GM18526 (cell line): ENCODE data around the gene WDFY4.

Source experiments
- POLR2A ChIP-seq: IDR thresholded peaks from 3 replicates; pipeline ENCODE4 v1.6.1; 2011; ENCODE audit not compliant: insufficient read length; ENCODE audit errors: extremely low read depth

Gene WDFY4, protein sequence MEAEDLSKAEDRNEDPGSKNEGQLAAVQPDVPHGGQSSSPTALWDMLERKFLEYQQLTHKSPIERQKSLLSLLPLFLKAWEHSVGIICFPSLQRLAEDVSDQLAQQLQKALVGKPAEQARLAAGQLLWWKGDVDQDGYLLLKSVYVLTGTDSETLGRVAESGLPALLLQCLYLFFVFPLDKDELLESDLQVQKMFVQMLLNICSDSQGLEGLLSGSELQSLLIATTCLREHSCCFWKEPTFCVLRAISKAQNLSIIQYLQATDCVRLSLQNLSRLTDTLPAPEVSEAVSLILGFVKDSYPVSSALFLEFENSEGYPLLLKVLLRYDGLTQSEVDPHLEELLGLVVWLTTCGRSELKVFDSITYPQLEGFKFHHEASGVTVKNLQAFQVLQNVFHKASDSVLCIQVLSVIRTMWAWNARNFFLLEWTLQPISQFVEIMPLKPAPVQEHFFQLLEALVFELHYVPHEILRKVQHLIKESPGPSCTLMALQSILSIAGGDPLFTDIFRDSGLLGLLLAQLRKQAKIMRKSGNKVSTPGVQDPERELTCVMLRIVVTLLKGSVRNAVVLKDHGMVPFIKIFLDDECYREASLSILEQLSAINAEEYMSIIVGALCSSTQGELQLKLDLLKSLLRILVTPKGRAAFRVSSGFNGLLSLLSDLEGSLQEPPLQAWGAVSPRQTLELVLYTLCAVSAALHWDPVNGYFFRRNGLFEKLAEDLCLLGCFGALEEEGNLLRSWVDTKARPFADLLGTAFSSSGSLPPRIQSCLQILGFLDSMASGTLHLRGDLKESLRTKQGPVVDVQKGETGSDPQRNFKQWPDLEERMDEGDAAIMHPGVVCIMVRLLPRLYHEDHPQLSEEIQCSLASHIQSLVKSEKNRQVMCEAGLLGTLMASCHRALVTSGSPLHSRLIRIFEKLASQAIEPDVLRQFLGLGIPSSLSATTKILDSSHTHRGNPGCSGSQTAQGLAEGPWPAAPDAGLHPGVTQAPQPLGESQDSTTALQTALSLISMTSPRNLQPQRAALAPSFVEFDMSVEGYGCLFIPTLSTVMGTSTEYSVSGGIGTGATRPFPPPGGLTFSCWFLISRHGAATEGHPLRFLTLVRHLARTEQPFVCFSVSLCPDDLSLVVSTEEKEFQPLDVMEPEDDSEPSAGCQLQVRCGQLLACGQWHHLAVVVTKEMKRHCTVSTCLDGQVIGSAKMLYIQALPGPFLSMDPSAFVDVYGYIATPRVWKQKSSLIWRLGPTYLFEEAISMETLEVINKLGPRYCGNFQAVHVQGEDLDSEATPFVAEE (N-terminal part only)

DNA sequence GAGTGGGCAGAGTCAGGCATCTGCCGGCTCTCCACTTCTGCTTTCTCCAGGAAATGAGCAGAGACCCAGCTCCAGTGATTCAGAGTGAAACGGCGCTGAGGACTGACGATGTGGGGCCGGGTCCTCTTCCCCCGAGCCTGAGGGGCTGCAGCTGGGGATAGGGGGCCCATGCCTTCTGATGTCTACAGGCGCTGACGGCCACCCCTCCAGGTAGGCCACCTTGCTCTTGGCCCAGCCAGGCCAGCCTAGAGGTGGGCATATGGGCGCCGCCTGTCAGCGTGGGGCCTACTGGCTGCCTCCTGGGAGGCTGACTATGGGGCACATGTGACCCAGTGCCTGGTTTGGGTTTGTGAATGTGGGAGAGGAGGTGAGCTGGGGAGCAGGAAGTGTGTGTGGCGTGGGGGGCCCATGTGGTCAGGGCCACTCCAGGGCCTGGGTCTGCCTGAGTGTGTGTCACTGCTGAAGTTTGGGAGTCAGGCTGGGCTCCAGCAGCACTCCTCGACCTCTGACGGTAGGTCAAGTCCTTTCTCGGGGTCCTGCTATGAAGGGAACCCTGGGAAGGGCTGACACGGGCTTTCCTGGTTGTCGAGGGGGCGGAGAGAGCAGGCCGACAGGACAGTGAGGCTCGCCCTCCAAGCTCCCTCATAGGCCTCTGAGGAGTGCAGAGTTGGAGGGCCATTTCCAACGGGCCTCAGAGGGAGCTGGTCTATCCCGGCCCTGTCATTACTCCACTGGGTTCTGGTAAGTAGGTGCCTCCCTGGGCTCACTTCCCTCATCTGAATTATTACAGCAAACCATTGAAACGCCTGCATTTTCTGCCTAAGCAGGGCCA, at the start of gene WDFY4:
Gene WDFY4, plus strand, starts transcription at position 82 of the 832 bp plus-strand sequence. CDS start 24,860 bp downstream, outside the sequence.
- TF ChIP-seq POLR2A: peak; percentile 60

DNA sequence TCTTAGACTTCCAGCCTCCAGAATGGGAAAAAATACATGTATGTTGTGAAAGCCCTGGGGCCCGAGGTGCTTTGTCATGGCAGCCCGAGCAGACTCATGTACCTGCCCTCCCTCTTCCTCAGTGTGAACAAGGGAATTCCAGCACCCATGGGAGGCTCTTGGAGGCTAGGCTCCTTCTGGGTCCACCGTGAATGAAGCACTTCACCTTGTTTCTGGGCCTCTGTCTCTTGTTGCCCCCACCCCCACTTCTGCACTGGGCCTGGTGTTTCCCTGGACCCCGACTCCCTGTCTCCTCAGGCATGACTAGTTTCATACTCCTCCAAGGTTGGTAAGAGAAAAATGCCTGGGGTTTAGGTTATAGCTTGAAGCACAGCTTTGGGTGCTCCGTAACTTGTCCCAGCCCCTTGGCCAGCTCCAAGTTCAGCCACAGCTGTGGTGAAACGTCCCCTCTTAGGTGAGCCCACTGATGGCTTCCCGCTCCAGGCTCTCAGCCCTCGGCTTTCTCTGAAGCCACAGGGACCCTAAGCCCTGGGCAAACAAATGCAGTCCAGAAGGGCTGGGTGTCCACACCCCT, 49.6 kb upstream of the WDFY4 start:
- TF ChIP-seq POLR2A: no peak

DNA sequence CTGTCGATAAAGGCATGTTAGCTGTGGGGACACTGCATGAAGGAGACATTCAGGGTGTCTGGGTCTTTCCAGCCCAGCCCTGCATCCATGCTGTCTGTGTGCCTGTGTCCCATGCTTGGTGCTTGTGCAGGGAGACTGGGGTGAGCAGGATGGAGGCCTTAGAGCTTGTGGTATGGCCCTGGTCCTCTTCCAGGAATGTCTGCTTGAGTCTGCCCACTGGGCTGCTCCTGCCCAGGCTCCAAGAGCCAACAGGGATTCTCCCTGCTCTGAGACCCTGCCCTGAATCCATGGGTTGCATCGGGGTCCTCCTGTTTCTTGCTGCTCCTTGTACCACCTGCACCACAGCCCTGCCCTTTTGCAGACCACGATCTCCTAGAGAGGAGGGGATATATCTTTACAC, 48.4 kb upstream of the WDFY4 start:
- TF ChIP-seq POLR2A: no peak

GRCh38 chr10:48636901-48637300, 47.8 kb upstream of the WDFY4 start:
- TF ChIP-seq POLR2A: no peak

GRCh38 chr10:48638158-48638557, 46.5 kb upstream of the WDFY4 start:
- TF ChIP-seq POLR2A: no peak

DNA sequence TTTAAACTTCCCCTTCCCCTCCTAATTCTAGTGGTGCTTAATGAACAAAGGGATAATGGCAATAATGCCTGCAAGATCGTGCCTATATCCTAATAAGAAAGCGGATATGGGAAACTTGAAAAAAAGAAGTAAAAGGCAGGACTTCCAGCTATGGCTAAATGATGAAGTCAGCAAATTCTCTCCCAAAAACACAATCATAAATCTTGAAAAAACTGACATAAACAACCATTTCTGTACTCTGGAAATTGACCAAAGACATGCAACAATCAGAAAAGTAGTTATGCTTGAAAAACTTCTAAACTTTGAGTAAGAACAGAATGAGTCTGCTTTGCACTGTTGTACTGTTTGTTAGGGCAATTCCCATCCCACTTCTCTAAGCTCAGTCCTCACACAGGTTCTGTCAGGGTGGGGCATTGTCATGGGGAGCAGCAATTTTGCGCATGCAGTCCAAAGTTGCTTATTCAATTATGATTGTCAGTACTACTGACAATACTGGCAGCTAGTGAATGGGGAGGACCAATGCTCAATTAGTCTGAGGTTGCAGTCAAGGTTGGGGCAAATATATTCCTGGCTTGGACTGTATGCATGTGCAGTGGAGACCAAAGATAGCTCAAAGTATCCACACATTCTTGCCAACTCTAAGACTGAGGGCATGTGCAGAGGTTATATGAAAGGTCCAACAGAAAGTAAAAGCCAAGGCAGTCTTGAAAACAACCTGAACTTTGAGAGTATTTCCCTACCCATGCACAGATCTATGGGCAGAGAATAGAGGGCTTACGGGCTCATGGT, 45.7 kb upstream of the WDFY4 start:
- no peak for TF ChIP-seq POLR2A

DNA sequence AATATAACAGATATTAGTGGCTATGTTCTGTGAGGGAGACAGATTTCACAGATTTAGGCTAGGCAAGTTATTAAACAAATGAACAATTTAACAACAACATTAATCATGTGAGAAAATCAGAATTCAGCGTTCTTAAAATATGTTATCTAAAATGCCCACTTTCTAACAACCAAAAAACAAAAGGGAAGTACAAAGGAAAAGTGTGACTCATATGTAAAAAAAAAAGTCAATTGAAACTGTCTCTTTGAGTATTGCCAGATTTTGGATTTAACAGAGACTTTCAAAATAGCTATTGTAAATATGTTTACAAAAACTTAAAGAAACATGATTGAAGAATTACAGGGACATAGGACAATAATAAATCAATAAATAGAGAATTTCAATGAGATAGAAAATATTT, 45.0 kb upstream of the WDFY4 start:
- no peak for TF ChIP-seq POLR2A

DNA sequence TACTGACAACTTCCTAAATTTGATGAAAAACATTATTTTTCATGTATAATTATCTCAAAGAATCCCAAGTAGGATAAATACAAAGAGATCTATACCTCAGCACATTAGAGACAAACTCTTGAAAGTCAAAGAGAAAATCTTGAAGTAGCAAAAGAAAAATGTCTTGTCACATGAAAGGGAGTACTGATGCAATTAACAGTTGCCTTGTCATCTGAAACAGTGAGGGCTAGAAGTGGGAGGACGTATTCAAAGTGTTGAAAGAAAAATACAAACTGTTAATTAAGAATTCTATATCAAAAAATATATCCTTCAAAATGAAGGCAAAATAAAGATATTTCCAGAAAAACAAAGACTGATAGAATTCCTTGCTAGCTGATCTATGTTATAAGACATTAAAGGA, 44.3 kb upstream of the WDFY4 start:
- TF ChIP-seq POLR2A: no peak

DNA sequence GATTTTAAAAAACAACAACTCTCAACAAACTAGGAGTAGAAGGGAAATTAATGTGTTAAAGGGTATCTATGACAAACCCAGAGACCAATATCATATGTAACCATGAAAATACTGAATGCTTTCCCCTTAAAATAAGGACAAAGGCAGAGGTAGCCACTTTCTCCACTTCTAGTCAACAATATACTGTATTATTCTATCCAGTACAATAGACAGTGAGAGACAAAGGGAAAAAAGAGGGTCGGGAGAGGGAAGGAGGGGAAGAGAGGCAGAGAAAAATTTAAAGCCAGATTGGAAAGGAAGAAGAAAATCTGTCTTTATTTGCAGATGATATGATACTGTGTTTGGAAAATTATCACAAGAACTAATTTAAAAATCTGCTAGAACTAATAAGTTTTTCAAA, 39.1 kb upstream of the WDFY4 start:
- no peak for TF ChIP-seq POLR2A

DNA sequence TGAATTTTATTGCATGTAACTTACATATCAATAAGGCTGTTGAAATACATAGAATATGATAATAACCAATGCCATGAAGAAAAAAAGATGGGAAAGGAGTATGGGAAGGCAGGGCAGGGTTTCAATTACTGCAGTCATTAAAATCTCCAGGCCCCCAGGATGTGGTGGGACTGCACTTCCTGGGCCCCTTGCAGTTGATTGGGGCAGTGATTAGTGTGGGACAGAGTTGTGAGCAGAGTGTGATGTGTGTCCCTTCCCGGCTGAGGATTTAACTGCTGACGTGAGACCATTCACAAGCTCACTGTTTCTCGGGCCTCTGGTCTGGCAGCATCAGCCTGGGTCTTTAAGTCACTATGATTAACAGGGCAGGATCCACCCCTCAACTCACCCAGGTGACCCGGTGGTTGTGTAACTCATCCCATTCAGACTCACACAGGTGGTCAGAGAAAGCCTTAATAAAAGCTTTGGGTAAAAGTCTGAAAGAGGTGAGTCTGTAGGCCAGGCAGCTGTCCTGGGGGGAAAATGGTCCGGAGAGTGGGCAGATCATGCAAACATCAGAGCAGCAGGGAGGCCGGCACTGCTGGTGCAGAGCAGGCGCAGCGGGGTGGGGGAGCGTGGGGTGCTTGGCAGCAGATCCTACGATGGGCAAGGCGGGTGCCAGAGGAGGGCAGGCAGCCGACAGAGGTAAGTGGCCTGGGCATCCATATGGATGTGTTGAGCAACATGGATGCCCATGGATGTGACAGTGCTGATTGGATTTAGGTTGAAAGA, 36.3 kb upstream of the WDFY4 start:
- TF ChIP-seq POLR2A: no peak

DNA sequence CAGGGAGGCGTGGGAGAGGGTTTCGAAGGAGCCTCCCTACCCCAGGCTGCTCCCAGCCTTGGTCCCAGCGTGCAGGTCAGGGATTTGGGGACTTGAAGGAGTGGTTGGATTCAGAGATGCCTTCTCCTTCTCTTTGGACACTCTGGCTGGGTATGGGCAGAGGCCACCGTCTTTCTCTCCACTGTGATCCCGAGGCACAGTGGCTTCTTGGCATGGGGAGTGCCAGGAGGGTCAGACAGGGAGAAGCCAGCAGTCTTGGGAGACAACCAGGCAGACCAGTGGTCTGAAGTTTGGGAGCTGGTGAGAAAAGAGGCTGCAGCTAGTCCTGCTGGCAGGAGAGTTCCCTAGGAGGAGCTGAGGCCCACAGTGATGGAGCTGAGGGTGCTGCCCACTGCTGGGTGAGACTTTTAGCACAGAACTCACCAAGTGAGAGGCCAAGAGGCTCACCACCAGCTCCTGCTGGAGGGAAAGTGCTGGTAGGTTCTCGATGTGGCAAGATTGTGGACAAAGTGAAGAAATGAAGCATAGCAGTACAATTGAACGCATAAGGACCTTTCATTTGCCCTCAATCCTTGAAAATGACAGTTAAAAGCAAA, 35.2 kb upstream of the WDFY4 start:
- no peak for TF ChIP-seq POLR2A

- TF ChIP-seq POLR2A: no peak
These were observed 33.4 kb upstream of the WDFY4 start for GRCh38 chr10:48651293-48651692.
